HG03097 (cell line): Measurements from ENCODE around the gene SARM1.

Experiments
- ATAC-seq: cut with Tn5 transposase; IDR thresholded peaks from one replicate; pipeline ENCODE4 v1.9.1; 2021; ENCODE audit not compliant: unreplicated experiment, low FRiP score

Gene SARM1

GRCh38 chr17:28340374-28340773, 31.1 kb upstream of the SARM1 start:
- ATAC-seq = no peak

- no peak for ATAC-seq
Observed at GRCh38 chr17:28341516-28341915, 30.0 kb upstream of the SARM1 start.

GRCh38 chr17:28342313-28342712, 29.2 kb upstream of the SARM1 start:
- no peak for ATAC-seq

GRCh38 chr17:28343491-28343932, 28.0 kb upstream of the SARM1 start:
- ATAC-seq = no peak

- no peak for ATAC-seq
Observed at GRCh38 chr17:28344011-28344410, 27.5 kb upstream of the SARM1 start.

GRCh38 chr17:28344435-28344901, 27.0 kb upstream of the SARM1 start:
- ATAC-seq = no peak

- ATAC-seq = no peak
Observed at GRCh38 chr17:28345419-28346198, 25.9 kb upstream of the SARM1 start.

GRCh38 chr17:28346199-28346580, 25.3 kb upstream of the SARM1 start:
- ATAC-seq = no peak

- ATAC-seq = no peak
Observed at GRCh38 chr17:28346746-28347246, 24.7 kb upstream of the SARM1 start.

- no peak for ATAC-seq
Observed at GRCh38 chr17:28347261-28347891, 24.1 kb upstream of the SARM1 start.

GRCh38 chr17:28348979-28349378, 22.5 kb upstream of the SARM1 start:
- ATAC-seq = no peak

GRCh38 chr17:28350271-28350670, 21.2 kb upstream of the SARM1 start:
- ATAC-seq = no peak

- ATAC-seq = peak; percentile 93
Observed at GRCh38 chr17:28357061-28357900, 14.2 kb upstream of the SARM1 start, which contains the start of gene POLDIP2. Gene POLDIP2, minus strand, starts transcription at chr17:28357527. Its CDS starts 79 bp downstream, at chr17:28357448.

GRCh38 chr17:28357901-28358197, 13.6 kb upstream of the SARM1 start:
- ATAC-seq = no peak

GRCh38 chr17:28363186-28363585, 8.3 kb upstream of the SARM1 start:
- no peak for ATAC-seq

- ATAC-seq = no peak
Observed at GRCh38 chr17:28363776-28364650, 7.5 kb upstream of the SARM1 start.

GRCh38 chr17:28364665-28365363, 6.7 kb upstream of the SARM1 start, which contains the start of gene SEBOX:
Gene SEBOX, minus strand, starts transcription at chr17:28365199. Its CDS starts 48 bp downstream, at chr17:28365151.
- no peak for ATAC-seq

- no peak for ATAC-seq
Observed at GRCh38 chr17:28365487-28365886, 6.0 kb upstream of the SARM1 start.

GRCh38 chr17:28366605-28367004, 4.9 kb upstream of the SARM1 start:
- ATAC-seq = no peak
